GM12878 (cell line): ENCODE data around the gene TSC2. TPM values are rescaled to one million over a fixed set of nuclear protein-coding genes. Genes with fewer than 3 reads are reported as not detected.
A peak's percentile ranks its signal among the peaks of the same experiment; 100 is the strongest.
"Not testable (repeated sequence)": the region's sequence is repeated elsewhere in the genome, so short reads cannot be mapped to it uniquely, and the experiment has no call there.

ENCODE experiments used
- ATAC-seq: fragments of 200-7000 bp; cut with Tn5 transposase; 3 replicates; pipeline ENCODE4 v1.9.1; 2020; ENCODE audit warnings: mild to moderate bottlenecking, moderate library complexity
- BruUV-seq: library from RNA; stranded (reverse); fragments of 400-500 nt; replicated peaks from 2 replicates; lab custom pipeline; 2021; lab: Mats Ljungman, UMichigan
- CTCF ChIA-PET: fragments of 300-600 bp; sonication (Branson Sonifier 250); formaldehyde crosslinking; extraction: SDS; loops from one replicate; lab custom pipeline; 2021; ENCODE audit warnings: inconsistent platforms; lab: Yijun Ruan, JAX
- POLR2A ChIA-PET: fragments of 350-600 bp; formaldehyde crosslinking; extraction: SDS; loops from one replicate; lab custom pipeline; 2021; ENCODE audit warnings: inconsistent platforms; lab: Charles Lee
- RAD21 ChIA-PET: fragments of 300-600 bp; sonication (Branson Sonifier 250); formaldehyde crosslinking; loops from one replicate; lab custom pipeline; 2023; ENCODE audit warnings: antibody characterized with exemption; ENCODE audit not compliant: unreplicated experiment; lab: Charles Lee
- SMC1A ChIA-PET: fragments of 300-600 bp; sonication (Branson Sonifier 250); formaldehyde crosslinking; loops from one replicate; lab custom pipeline; 2023; ENCODE audit not compliant: unreplicated experiment, uncharacterized antibody; lab: Charles Lee
- DNase-seq: peaks from one replicate; pipeline ENCODE4 v3.0.0-alpha.2; 2011; ENCODE audit warnings: low read depth, low spot score
- FAIRE-seq: peaks from 3 replicates; lab custom pipeline; 2011; peaks lifted over from hg19 to GRCh38; lab: Jason Lieb, UNC
- H2AFZ ChIP-seq: 2 replicates; pipeline ENCODE4 v1.6.0; 2011; ENCODE audit warnings: low read depth, low read length, control low read depth; ENCODE audit not compliant: control insufficient read depth
- H3K27ac ChIP-seq: 2 replicates; pipeline ENCODE4 v1.5.1; 2011; ENCODE audit warnings: control low read depth; ENCODE audit not compliant: control insufficient read depth, insufficient read depth
- H3K27me3 ChIP-seq, 2 experiments: replicated peaks in 1 of 2; 2 replicates each; pipeline versions ENCODE4 v1.6.0 to v1.6.1; 2011; ENCODE audit warnings: low read length in 1 of 2; ENCODE audit not compliant: control insufficient read depth in 2 of 2, insufficient read depth in 2 of 2
- H3K36me3 ChIP-seq, 2 experiments: 2 replicates each; pipeline ENCODE4 v1.5.1; 2011; ENCODE audit warnings: low read length in 1 of 2; ENCODE audit not compliant: control insufficient read depth in 2 of 2, insufficient read depth in 2 of 2
- H3K4me1 ChIP-seq: 2 replicates; pipeline ENCODE4 v1.6.1; 2011; ENCODE audit warnings: mild to moderate bottlenecking, low read length, moderate library complexity, mixed read lengths; ENCODE audit not compliant: control insufficient read depth, insufficient read depth
- H3K4me2 ChIP-seq: 2 replicates; pipeline ENCODE4 v1.6.0; 2011; ENCODE audit warnings: control low read depth; ENCODE audit not compliant: control insufficient read depth, insufficient read depth
- H3K4me3 ChIP-seq: fragments of 200-600 bp; sonication (generic); 2 replicates; pipeline ENCODE4 v1.5.1; 2016
- H3K79me2 ChIP-seq: 2 replicates; pipeline ENCODE4 v1.6.0; 2011; ENCODE audit warnings: low read length; ENCODE audit not compliant: control insufficient read depth, insufficient read depth
- H3K9ac ChIP-seq: 2 replicates; pipeline ENCODE4 v1.8.0; 2011; ENCODE audit warnings: low read length, control low read depth, mixed read lengths; ENCODE audit not compliant: control insufficient read depth, insufficient read depth
- H3K9me3 ChIP-seq: replicated peaks from 3 replicates; pipeline ENCODE4 v1.5.1; 2011; ENCODE audit warnings: mild to moderate bottlenecking, low read length; ENCODE audit not compliant: control insufficient read depth, insufficient read depth
- H4K20me1 ChIP-seq: 2 replicates; pipeline ENCODE4 v1.6.0; 2011; ENCODE audit not compliant: control insufficient read depth, insufficient read depth
- BACH1 ChIP-seq: fragments of 450-650 bp; IDR thresholded peaks from 2 replicates; pipeline ENCODE4 v1.6.1; 2017; ENCODE audit warnings: mild to moderate bottlenecking, borderline replicate concordance
- BHLHE40 ChIP-seq, 2 experiments: fragments of 450-650 bp in 1 of 2; IDR thresholded peaks; 2 replicates each; pipeline ENCODE4 v1.6.1; 2011 to 2017; ENCODE audit warnings: low read depth in 2 of 2, borderline replicate concordance in 1 of 2, improper control_type of control experiment in 1 of 2, low read length in 1 of 2, mild to moderate bottlenecking in 1 of 2
- EED ChIP-seq: sonication (generic); IDR thresholded peaks from 2 replicates; pipeline ENCODE4 v1.6.1; 2016; ENCODE audit warnings: antibody characterized with exemption, low read depth
- EGR1 ChIP-seq, 2 experiments: IDR thresholded peaks; 1 replicate in 1 of 2; 2 replicates in 1 of 2; pipeline ENCODE4 v1.6.1; 2011 to 2012; ENCODE audit warnings: low read depth in 2 of 2, low read length in 2 of 2, borderline replicate concordance in 1 of 2, mild to moderate bottlenecking in 1 of 2, moderate library complexity in 1 of 2
- HDGF ChIP-seq: fragments of 450-650 bp; IDR thresholded peaks from 2 replicates; pipeline ENCODE4 v1.6.1; 2016; ENCODE audit warnings: antibody characterized with exemption
- IKZF2 ChIP-seq, 2 experiments: fragments of 450-650 bp; IDR thresholded peaks; 2 replicates each; pipeline ENCODE4 v1.6.1; 2017; ENCODE audit warnings: mild to moderate bottlenecking in 2 of 2, moderate library complexity in 2 of 2
- POLR2A ChIP-seq: IDR thresholded peaks from 2 replicates; pipeline ENCODE4 v1.6.1; 2011; ENCODE audit warnings: low read depth, mild to moderate bottlenecking, low read length
- RUNX3 ChIP-seq: IDR thresholded peaks from 2 replicates; pipeline ENCODE4 v1.6.1; 2012; ENCODE audit warnings: low read length, inconsistent platforms
- SP1 ChIP-seq: IDR thresholded peaks from one replicate; pipeline ENCODE4 v1.6.1; 2011; ENCODE audit warnings: low read depth, low read length
- WGBS: methylation state at CpG from one replicate; pipeline ENCODE4 v1.1.6; 2016; ENCODE audit warnings: low lambda C conversion rate; ENCODE audit not compliant: insufficient replicate concordance, insufficient coverage; ENCODE audit errors: missing lambda C conversion rate; 5-methylcytosine and 5-hydroxymethylcytosine counted together
- in situ Hi-C: fragments of 300-500 bp; cut with MboI; formaldehyde crosslinking; loops from 9 replicates; pipeline ENCODE4 v1.14.3; 2018; ENCODE audit warnings: mixed read lengths
- intact Hi-C: fragments of 100-400 bp; cut with micrococcal nuclease; formaldehyde crosslinking; loops from one replicate; pipeline ENCODE4 v1.14.2; 2022; ENCODE audit not compliant: unreplicated experiment
- microRNA counts: library from miRNA; unstranded; fragments of <30 nt; microRNA quantifications from one replicate; lab custom pipeline; 2016
- microRNA-seq: library from miRNA; unstranded; fragments of <30 nt; microRNA quantifications from one replicate; pipeline ENCODE4, GENCODE V29; 2018
- polyA plus RNA-seq, 11 experiments: library from polyadenylated mRNA; depleted of rRNA in 4 of 11; unstranded in 6 of 11; stranded (reverse) in 5 of 11; fragments of >200 nt; fragmentation: Nextera tagmentation in 4 of 11; fragmentation: Illumina TruSeq in 1 of 11; extraction: Ambion mirVana in 4 of 11; extraction: Trizol in 1 of 11; gene quantifications; 1 replicate in 1 of 11; 2 replicates in 10 of 11; pipeline versions ENCODE4 v1.2.1 to v1.2.3, GENCODE V29; 2011 to 2016; ENCODE audit warnings: inconsistent platforms in 2 of 11, missing spikeins in 2 of 11, low read depth in 1 of 11
- small RNA-seq: library from RNA; depleted of rRNA; stranded (forward); fragments of <200 nt; gene quantifications from one replicate; pipeline ENCODE3, GENCODE V24; 2014
- total RNA-seq, 4 experiments: library from RNA; depleted of rRNA in 3 of 4; stranded (reverse); fragments of >200 nt in 3 of 4; fragmentation: Illumina TruSeq in 1 of 4; extraction: Trizol in 1 of 4; gene quantifications; 2 replicates each; pipeline versions ENCODE4 v1.2.1 to v1.2.3, GENCODE V29; 2013 to 2021

The TSC2 gene
- total and polyA plus RNA-seq, 10 of the 15 experiments (the other 5 are each of a cell fraction or from before 2014, with no cell fraction given) = 1.6 to 77.0 (median 21.6) TPM

DNA sequence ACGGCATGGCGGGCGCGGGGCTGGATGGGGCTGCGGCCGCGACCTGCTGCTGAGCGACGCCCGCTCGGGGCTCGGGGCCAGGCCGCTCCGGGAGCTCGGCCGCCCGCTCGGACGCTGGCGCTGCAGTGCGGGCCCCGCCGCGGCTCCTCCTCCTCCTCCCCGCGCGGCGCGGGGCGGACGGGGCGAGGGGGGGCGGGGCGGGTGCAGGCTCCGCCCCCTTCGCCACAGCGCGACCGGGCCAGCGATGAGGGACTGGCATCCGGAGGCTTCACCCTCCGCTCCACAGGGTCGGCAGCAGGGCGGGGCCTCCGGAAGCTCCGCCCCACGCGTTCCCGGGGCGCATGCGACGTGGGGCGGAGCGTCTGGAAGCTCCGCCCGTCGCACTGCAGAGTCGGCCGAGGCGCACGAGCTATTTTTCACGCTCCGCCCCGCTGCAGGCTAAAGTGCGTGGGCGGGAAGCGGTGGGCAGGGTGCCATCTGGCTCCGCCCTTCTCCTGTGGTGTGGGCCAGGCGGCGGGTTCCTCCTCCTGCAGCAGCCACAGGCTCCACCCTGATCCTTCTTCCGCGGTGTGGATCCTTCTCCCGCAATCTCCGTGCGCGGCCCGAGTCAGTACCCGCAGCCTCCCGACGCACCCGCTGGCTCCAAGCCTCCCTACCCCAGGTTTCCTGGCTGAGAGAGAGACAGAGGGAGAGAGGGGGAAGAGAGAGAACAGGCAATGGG is 88.1 kb downstream of the TSC2 start, which contains the start of gene PKD1:
Gene PKD1, minus strand, starts transcription at position 129 of the 721 bp plus-strand sequence. CDS start 209 bp downstream, outside the sequence.
- intact Hi-C loops, in situ Hi-C loops, H3K27me3 ChIP-seq, H3K4me1 ChIP-seq, H3K79me2 ChIP-seq, H3K36me3 ChIP-seq, H4K20me1 ChIP-seq, H3K9me3 ChIP-seq, POLR2A ChIA-PET, BruUV-seq: not testable (repeated sequence)
- Histone ChIP-seq H3K9ac (peak within 1 kb of the TSS; percentile 58), H3K4me2 (peak within 1 kb of the TSS; percentile 59), H2AFZ (peak within 1 kb of the TSS; percentile 71), H3K27ac (peak within 1 kb of the TSS; percentile 33; the same call in 1 of the 2 replicates), H3K4me3 (peak within 1 kb of the TSS; percentile 63)
- RAD21 ChIA-PET = interaction anchor here (0.7 to 1.9 kb wide), 4 partner anchors 15 to 115 kb away, joined by 4 to 5 read pairs (median 4); partner anchors contain the start of genes ECI1, NTHL1, TRAF7 and TSC2
- peak; percentile 84 for ATAC-seq
- CTCF ChIA-PET = interaction anchor here (1.1 to 2.4 kb wide), 5 partner anchors 11 to 113 kb away, joined by 4 to 11 read pairs (median 6); partner anchors contain the start of gene TRAF7
- peak; percentile 86 for DNase-seq
- SMC1A ChIA-PET = interaction anchor here (0.5 to 1.3 kb wide), 4 partner anchors 10 to 637 kb away, joined by 3 to 4 read pairs (median 4); partner anchors contain the start of gene TRAF7
- TF ChIP-seq HDGF (peak; percentile 91), BACH1 (peak; percentile 58; the same call in 1 of the 2 replicates), EED (0 out of 2 replicates have a peak, but pooled peaks have one; percentile 30), SP1 (peak; percentile 53), RUNX3 (peak; percentile 36; the same call in 1 of the 2 replicates), EGR1 (IDR thresholded peaks at IDR 0.05; ENCODE audit: borderline replicate concordance in 1 of 2, low read depth in 2 of 2, low read length in 2 of 2) (peak; percentile 55 to 92), IKZF2 (IDR thresholded peaks at IDR 0.05) (peak in 1 of 2 experiments; percentile 25; a peak in 1 of 4 replicates), POLR2A (peak; percentile 45; the same call in 1 of the 2 replicates), BHLHE40 (IDR thresholded peaks at IDR 0.05; ENCODE audit: borderline replicate concordance in 1 of 2, low read depth in 2 of 2, low read length in 1 of 2) (peak; percentile 69 to 98; a peak in 3 of 4 replicates)
- WGBS = under 1% methylated on average over 38 of the region's 81 CpGs
- peak; percentile 96 for FAIRE-seq

MicroRNA genes within 50 kb of the gene (microRNA counts, 767-probe panel; counts per million panel counts)
- 1,438 counts per million, percentile 53 among the panel's probes with 10 or more counts for microRNA hsa-miR-1225-3p (lab: Ali Mortazavi, UCI)
- 1,512 counts per million, percentile 58 among the panel's probes with 10 or more counts for microRNA hsa-miR-1225-5p (lab: Ali Mortazavi, UCI)
- microRNA hsa-miR-3180 (lab: Ali Mortazavi, UCI) = 55.3 counts per million
- microRNA hsa-miR-4516 (lab: Ali Mortazavi, UCI) = 2,848 counts per million, percentile 86 among the panel's probes with 10 or more counts

Small RNA genes within 50 kb of the gene (microRNA-seq; reads per million reads assigned to microRNA genes)
- gene MIR1225 (not detected), gene MIR3180-5 (not detected), gene MIR4516 (not detected), gene MIR6511B1 (not detected)

Small RNA genes within 50 kb of the gene (small RNA-seq; reads per million reads assigned to genes)
- gene MIR1225 (not detected), gene MIR3180-5 (not detected), gene MIR4516 (not detected), gene RF00019 (not detected), gene RN7SL219P (not detected)

Other genes with a start within 250 kb of the TSC2 start
Only the 7 nearest of the 28 such genes appear.
- gene NOXO1, start 66.5 kb upstream of the TSC2 start, total RNA-seq (2014; rRNA removed) = 0.33 and 0.34 TPM in 2 replicates
- not detected in 2 replicates for gene NOXO1, start 66.5 kb upstream of the TSC2 start, total RNA-seq (2014; rRNA removed; fragmentation: Illumina TruSeq; extraction: Trizol)
- 0.26 and 0.40 TPM in 2 replicates for gene NOXO1, start 66.5 kb upstream of the TSC2 start, total RNA-seq (2021)
- 0.14 and 0.26 TPM in 2 replicates for gene NOXO1, start 66.5 kb upstream of the TSC2 start, polyA plus RNA-seq (2011; rRNA removed)
- gene NOXO1, start 66.5 kb upstream of the TSC2 start, polyA plus RNA-seq (2014; fragmentation: Illumina TruSeq; extraction: Trizol) = 0.09 TPM in 1 of 2 replicates, not detected in the other
- gene NOXO1, start 66.5 kb upstream of the TSC2 start, polyA plus RNA-seq (2014; fragmentation: Nextera tagmentation; extraction: Ambion mirVana) = not detected
- 0.46 and 0.76 TPM in 2 replicates for gene NOXO1, start 66.5 kb upstream of the TSC2 start, polyA plus RNA-seq (2014; rRNA removed)
- gene NOXO1, start 66.5 kb upstream of the TSC2 start, polyA plus RNA-seq (2016; fragmentation: Nextera tagmentation; extraction: Ambion mirVana) = under 1 TPM in 1 of 2 experiments, not detected in 1; 0.14 TPM
- 36.6 and 38.2 TPM in 2 replicates for gene GFER, start 63.8 kb upstream of the TSC2 start, total RNA-seq (2014; rRNA removed)
- gene GFER, start 63.8 kb upstream of the TSC2 start, total RNA-seq (2014; rRNA removed; fragmentation: Illumina TruSeq; extraction: Trizol) = 19.8 and 20.7 TPM in 2 replicates
- 46.2 and 46.7 TPM in 2 replicates for gene GFER, start 63.8 kb upstream of the TSC2 start, total RNA-seq (2021)
- 13.7 and 24.3 TPM in 2 replicates for gene GFER, start 63.8 kb upstream of the TSC2 start, polyA plus RNA-seq (2011; rRNA removed)
- 4.8 and 19.7 TPM in 2 replicates for gene GFER, start 63.8 kb upstream of the TSC2 start, polyA plus RNA-seq (2014; fragmentation: Illumina TruSeq; extraction: Trizol)
- gene GFER, start 63.8 kb upstream of the TSC2 start, polyA plus RNA-seq (2014; fragmentation: Nextera tagmentation; extraction: Ambion mirVana) = 1 to 10 TPM; 2.4 to 9.2 TPM
- 46.4 and 62.0 TPM in 2 replicates for gene GFER, start 63.8 kb upstream of the TSC2 start, polyA plus RNA-seq (2014; rRNA removed)
- gene GFER, start 63.8 kb upstream of the TSC2 start, polyA plus RNA-seq (2016; fragmentation: Nextera tagmentation; extraction: Ambion mirVana) = 10 to 100 TPM; 55.8 to 57.7 TPM
- gene SYNGR3, start 58.0 kb upstream of the TSC2 start, total RNA-seq (2014; rRNA removed) = 14.8 and 18.1 TPM in 2 replicates
- gene SYNGR3, start 58.0 kb upstream of the TSC2 start, total RNA-seq (2014; rRNA removed; fragmentation: Illumina TruSeq; extraction: Trizol) = 5.9 and 6.0 TPM in 2 replicates
- 14.1 and 16.4 TPM in 2 replicates for gene SYNGR3, start 58.0 kb upstream of the TSC2 start, total RNA-seq (2021)
- 7.4 and 10.5 TPM in 2 replicates for gene SYNGR3, start 58.0 kb upstream of the TSC2 start, polyA plus RNA-seq (2011; rRNA removed)
- gene SYNGR3, start 58.0 kb upstream of the TSC2 start, polyA plus RNA-seq (2014; fragmentation: Illumina TruSeq; extraction: Trizol) = 3.4 and 7.2 TPM in 2 replicates
- 1 to 10 TPM; 1.2 to 2.0 TPM for gene SYNGR3, start 58.0 kb upstream of the TSC2 start, polyA plus RNA-seq (2014; fragmentation: Nextera tagmentation; extraction: Ambion mirVana)
- 13.8 and 13.9 TPM in 2 replicates for gene SYNGR3, start 58.0 kb upstream of the TSC2 start, polyA plus RNA-seq (2014; rRNA removed)
- 1 to 10 TPM; 3.5 to 5.6 TPM for gene SYNGR3, start 58.0 kb upstream of the TSC2 start, polyA plus RNA-seq (2016; fragmentation: Nextera tagmentation; extraction: Ambion mirVana)
- 14.7 and 20.6 TPM in 2 replicates for gene ZNF598, start 38.2 kb upstream of the TSC2 start, total RNA-seq (2014; rRNA removed)
- 11.0 and 14.4 TPM in 2 replicates for gene ZNF598, start 38.2 kb upstream of the TSC2 start, total RNA-seq (2014; rRNA removed; fragmentation: Illumina TruSeq; extraction: Trizol)
- 71.3 and 74.0 TPM in 2 replicates for gene ZNF598, start 38.2 kb upstream of the TSC2 start, total RNA-seq (2021)
- 4.7 and 12.7 TPM in 2 replicates for gene ZNF598, start 38.2 kb upstream of the TSC2 start, polyA plus RNA-seq (2011; rRNA removed)
- 5.8 and 14.4 TPM in 2 replicates for gene ZNF598, start 38.2 kb upstream of the TSC2 start, polyA plus RNA-seq (2014; fragmentation: Illumina TruSeq; extraction: Trizol)
- gene ZNF598, start 38.2 kb upstream of the TSC2 start, polyA plus RNA-seq (2014; fragmentation: Nextera tagmentation; extraction: Ambion mirVana) = under 1 TPM; 0.08 to 0.84 TPM
- 53.8 and 70.0 TPM in 2 replicates for gene ZNF598, start 38.2 kb upstream of the TSC2 start, polyA plus RNA-seq (2014; rRNA removed)
- gene ZNF598, start 38.2 kb upstream of the TSC2 start, polyA plus RNA-seq (2016; fragmentation: Nextera tagmentation; extraction: Ambion mirVana) = 10 to 100 TPM in 1 of 2 experiments, 1 to 10 TPM in 1; 8.0 to 19.4 TPM
- 0.23 and 0.33 TPM in 2 replicates for gene NPW, start 28.2 kb upstream of the TSC2 start, total RNA-seq (2014; rRNA removed)
- gene NPW, start 28.2 kb upstream of the TSC2 start, total RNA-seq (2014; rRNA removed; fragmentation: Illumina TruSeq; extraction: Trizol) = 0.67 TPM in 1 of 2 replicates, not detected in the other
- gene NPW, start 28.2 kb upstream of the TSC2 start, total RNA-seq (2021) = 0.85 and 1.3 TPM in 2 replicates
- gene NPW, start 28.2 kb upstream of the TSC2 start, polyA plus RNA-seq (2011; rRNA removed) = not detected in 2 replicates
- not detected in 2 replicates for gene NPW, start 28.2 kb upstream of the TSC2 start, polyA plus RNA-seq (2014; fragmentation: Illumina TruSeq; extraction: Trizol)
- gene NPW, start 28.2 kb upstream of the TSC2 start, polyA plus RNA-seq (2014; fragmentation: Nextera tagmentation; extraction: Ambion mirVana) = not detected
- 0.24 TPM in 1 of 2 replicates, not detected in the other for gene NPW, start 28.2 kb upstream of the TSC2 start, polyA plus RNA-seq (2014; rRNA removed)
- 1 to 10 TPM; 1.4 to 2.5 TPM for gene NPW, start 28.2 kb upstream of the TSC2 start, polyA plus RNA-seq (2016; fragmentation: Nextera tagmentation; extraction: Ambion mirVana)
- gene NHERF2, start 21.1 kb upstream of the TSC2 start, total RNA-seq (2014; rRNA removed) = 0.06 TPM in 1 of 2 replicates, not detected in the other
- gene NHERF2, start 21.1 kb upstream of the TSC2 start, total RNA-seq (2014; rRNA removed; fragmentation: Illumina TruSeq; extraction: Trizol) = not detected in 2 replicates
- 0.31 and 0.51 TPM in 2 replicates for gene NHERF2, start 21.1 kb upstream of the TSC2 start, total RNA-seq (2021)
- 0.05 TPM in 1 of 2 replicates, not detected in the other for gene NHERF2, start 21.1 kb upstream of the TSC2 start, polyA plus RNA-seq (2011; rRNA removed)
- 0.06 TPM in 1 of 2 replicates, not detected in the other for gene NHERF2, start 21.1 kb upstream of the TSC2 start, polyA plus RNA-seq (2014; fragmentation: Illumina TruSeq; extraction: Trizol)
- not detected for gene NHERF2, start 21.1 kb upstream of the TSC2 start, polyA plus RNA-seq (2014; fragmentation: Nextera tagmentation; extraction: Ambion mirVana)
- gene NHERF2, start 21.1 kb upstream of the TSC2 start, polyA plus RNA-seq (2014; rRNA removed) = not detected in 2 replicates
- under 1 TPM; 0.10 to 0.19 TPM for gene NHERF2, start 21.1 kb upstream of the TSC2 start, polyA plus RNA-seq (2016; fragmentation: Nextera tagmentation; extraction: Ambion mirVana)
- gene NTHL1, start 151 bp upstream of the TSC2 start, total RNA-seq (2014; rRNA removed) = 50.1 and 54.7 TPM in 2 replicates
- 16.4 and 17.2 TPM in 2 replicates for gene NTHL1, start 151 bp upstream of the TSC2 start, total RNA-seq (2014; rRNA removed; fragmentation: Illumina TruSeq; extraction: Trizol)
- gene NTHL1, start 151 bp upstream of the TSC2 start, total RNA-seq (2021) = 41.3 and 48.4 TPM in 2 replicates
- 11.8 and 32.9 TPM in 2 replicates for gene NTHL1, start 151 bp upstream of the TSC2 start, polyA plus RNA-seq (2011; rRNA removed)
- gene NTHL1, start 151 bp upstream of the TSC2 start, polyA plus RNA-seq (2014; fragmentation: Illumina TruSeq; extraction: Trizol) = 0.19 and 8.1 TPM in 2 replicates
- gene NTHL1, start 151 bp upstream of the TSC2 start, polyA plus RNA-seq (2014; fragmentation: Nextera tagmentation; extraction: Ambion mirVana) = 1 to 10 TPM in 1 of 2 experiments, under 1 TPM in 1; 0.85 to 9.2 TPM
- gene NTHL1, start 151 bp upstream of the TSC2 start, polyA plus RNA-seq (2014; rRNA removed) = 46.9 and 49.0 TPM in 2 replicates
- gene NTHL1, start 151 bp upstream of the TSC2 start, polyA plus RNA-seq (2016; fragmentation: Nextera tagmentation; extraction: Ambion mirVana) = 10 to 100 TPM; 45.1 to 53.8 TPM